B cell (primary cell): Measurements from ENCODE around the gene P2RX2. TPM values are rescaled to one million over a fixed set of nuclear protein-coding genes. Genes with fewer than 3 reads are reported as not detected.

Experiments
- ATAC-seq: fragments of 200-7000 bp; cut with Tn5 transposase; one replicate; pipeline ENCODE4 v1.10.0; 2021; ENCODE audit warnings: low read depth, mild to moderate bottlenecking, moderate number of reproducible peaks, moderate library complexity
- CTCF ChIA-PET: fragments of 350-600 bp; sonication (Branson Sonifier 250); formaldehyde crosslinking; loops from one replicate; lab custom pipeline; 2021; ENCODE audit warnings: antibody characterized with exemption, inconsistent platforms; lab: Charles Lee
- POLR2A ChIA-PET: fragments of 350-600 bp; sonication (Branson Sonifier 250); formaldehyde crosslinking; loops from one replicate; lab custom pipeline; 2021; ENCODE audit warnings: antibody characterized with exemption; lab: Charles Lee
- DNase-seq: peaks from one replicate; pipeline ENCODE4 v3.0.0; 2013
- H2AFZ ChIP-seq: 2 replicates; pipeline ENCODE4 v1.6.1; 2012; ENCODE audit warnings: mild to moderate bottlenecking, low read depth, low read length; ENCODE audit not compliant: insufficient read depth, poor library complexity, severe bottlenecking
- H3K27ac ChIP-seq, 2 donors: 1 replicate in 1 of 2; 2 replicates in 1 of 2; pipeline ENCODE4 v1.5.1; 2012 to 2013; ENCODE audit warnings: low read length in 2 of 2, mild to moderate bottlenecking in 2 of 2, moderate library complexity in 1 of 2
- H3K27me3 ChIP-seq, 4 experiments: fragments of 200-600 bp in 1 of 4; sonication (generic) in 1 of 4; replicated peaks in 1 of 4; 1 replicate in 2 of 4; 2 replicates in 2 of 4; pipeline versions ENCODE4 v1.6.1 to v1.7.0; 2013 to 2016; ENCODE audit warnings: low read length in 3 of 4, mild to moderate bottlenecking in 2 of 4, mixed read lengths in 1 of 4, moderate library complexity in 1 of 4; ENCODE audit not compliant: insufficient read depth in 4 of 4, control insufficient read depth in 3 of 4; ENCODE audit errors: control extremely low read depth in 1 of 4
- H3K36me3 ChIP-seq, 2 experiments: replicated peaks in 1 of 2; 1 replicate in 1 of 2; 2 replicates in 1 of 2; pipeline versions ENCODE4 v1.6.1 to v1.7.1; 2013; ENCODE audit warnings: low read length in 1 of 2; ENCODE audit not compliant: insufficient read depth in 2 of 2, control insufficient read depth in 1 of 2; ENCODE audit errors: control extremely low read depth in 1 of 2, extremely low read depth in 1 of 2
- H3K4me1 ChIP-seq, 2 donors: fragments of 200-600 bp in 1 of 2; sonication (generic) in 1 of 2; 1 replicate in 1 of 2; 2 replicates in 1 of 2; pipeline versions ENCODE4 v1.5.1 to v1.6.1; 2013 to 2017; ENCODE audit warnings: low read length in 2 of 2; ENCODE audit not compliant: control insufficient read depth in 2 of 2, insufficient read depth in 2 of 2
- H3K4me2 ChIP-seq: replicated peaks from 2 replicates; pipeline ENCODE3; 2012; ENCODE audit warnings: mild to moderate bottlenecking, low read depth, low read length; ENCODE audit not compliant: poor library complexity, severe bottlenecking
- H3K4me3 ChIP-seq, 5 experiments: fragments of 200-600 bp in 1 of 5; sonication (generic) in 1 of 5; 1 replicate in 3 of 5; 2 replicates in 2 of 5; pipeline versions ENCODE4 v1.5.1 to v1.7.0; 2011 to 2016; ENCODE audit warnings: low read length in 4 of 5, mild to moderate bottlenecking in 4 of 5, low read depth in 2 of 5, control low read depth in 1 of 5, moderate library complexity in 1 of 5; ENCODE audit not compliant: insufficient read depth in 1 of 5; ENCODE audit errors: control extremely low read depth in 1 of 5, extremely low read depth in 1 of 5
- H3K79me2 ChIP-seq: fragments of 200-600 bp; sonication (generic); one replicate; pipeline ENCODE4 v1.6.0; 2016; ENCODE audit warnings: low read length; ENCODE audit not compliant: control insufficient read depth, insufficient read depth
- H3K9ac ChIP-seq: fragments of 200-600 bp; sonication (generic); 2 replicates; pipeline ENCODE4 v1.6.1; 2017; ENCODE audit warnings: mild to moderate bottlenecking, low read length, moderate library complexity
- H3K9me3 ChIP-seq, 3 donors: one replicate each; pipeline versions ENCODE4 v1.6.1 to v1.7.1; 2013; ENCODE audit warnings: low read length in 2 of 3; ENCODE audit not compliant: control insufficient read depth in 2 of 3, insufficient read depth in 1 of 3; ENCODE audit errors: control extremely low read depth in 1 of 3
- H4K20me1 ChIP-seq: 2 replicates; pipeline ENCODE4 v1.6.0; 2012; ENCODE audit warnings: mild to moderate bottlenecking, low read length; ENCODE audit not compliant: insufficient read depth, control insufficient read depth, poor library complexity, severe bottlenecking
- H3K27ac Mint-ChIP-seq: one replicate; pipeline ENCODE4 v1.8.0; 2021; ENCODE audit warnings: mixed read lengths
- H3K27me3 Mint-ChIP-seq: one replicate; pipeline ENCODE4 v1.8.0; 2021; ENCODE audit warnings: mixed read lengths
- H3K4me1 Mint-ChIP-seq: one replicate; pipeline ENCODE4 v1.8.0; 2021; ENCODE audit warnings: mixed read lengths
- H3K4me3 Mint-ChIP-seq: one replicate; pipeline ENCODE4 v1.8.0; 2021; ENCODE audit warnings: mixed read lengths
- H3K9me3 Mint-ChIP-seq: one replicate; pipeline ENCODE4 v1.8.0; 2022; ENCODE audit warnings: mixed read lengths; ENCODE audit not compliant: insufficient read depth
- EZH2 ChIP-seq: IDR thresholded peaks from 2 replicates; pipeline ENCODE4 v1.6.1; 2012; ENCODE audit warnings: borderline replicate concordance, low read depth, mild to moderate bottlenecking, moderate library complexity, low read length; ENCODE audit not compliant: insufficient read depth, poor library complexity, severe bottlenecking
- WGBS: methylation state at CpG from one replicate; pipeline ENCODE4 v1.1.5; 2013; ENCODE audit warnings: missing lambda C conversion rate; ENCODE audit not compliant: insufficient coverage; 5-methylcytosine and 5-hydroxymethylcytosine counted together
- intact Hi-C: fragments of 100-400 bp; cut with micrococcal nuclease; formaldehyde crosslinking; loops from one replicate; pipeline ENCODE4 v1.10.0; 2022
- polyA plus RNA-seq: library from polyadenylated mRNA; depleted of rRNA; stranded (reverse); fragments of >200 nt; gene quantifications from 2 replicates; pipeline ENCODE4 v1.2.3, GENCODE V29; 2012
- total RNA-seq, 2 donors: library from RNA; stranded (reverse); fragments of 120-200 nt in 1 of 2; gene quantifications; 1 replicate in 1 of 2; 2 replicates in 1 of 2; pipeline versions ENCODE4 v1.2.3 to v1.2.4, GENCODE V29; 2013 to 2022
- TF ChIP-seq, protein P1 (sequence below): fragments of 200-600 bp; IDR thresholded peaks from one replicate; pipeline ENCODE4 v1.8.0; 2022; ENCODE audit warnings: antibody characterized with exemption, mild to moderate bottlenecking

Gene P2RX2
- total and polyA plus RNA-seq, 2 donors (not counting 1 experiment from before 2014, with no cell fraction given) = not detected

DNA sequence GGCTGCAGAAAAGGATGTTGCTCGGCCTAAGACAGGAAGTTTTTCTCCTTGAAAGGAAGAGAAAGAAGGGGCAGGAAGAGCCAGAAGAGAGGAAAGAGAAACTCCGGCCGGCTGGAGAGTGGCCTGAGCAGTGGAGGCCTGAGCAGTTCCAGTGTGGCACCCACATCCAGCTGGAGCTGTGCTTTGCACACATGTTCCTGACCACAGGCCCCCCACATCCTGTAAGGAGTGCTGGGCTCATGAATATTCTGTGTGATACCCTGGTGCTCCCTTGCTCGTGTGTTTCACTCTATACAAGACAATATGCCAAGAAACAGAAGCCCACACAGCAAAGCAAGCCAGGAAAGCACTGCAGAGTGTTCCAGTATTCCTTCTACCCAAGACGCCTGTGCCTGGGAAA is 41.5 kb downstream of the P2RX2 start:
- TF ChIP-seq, protein P1, sequence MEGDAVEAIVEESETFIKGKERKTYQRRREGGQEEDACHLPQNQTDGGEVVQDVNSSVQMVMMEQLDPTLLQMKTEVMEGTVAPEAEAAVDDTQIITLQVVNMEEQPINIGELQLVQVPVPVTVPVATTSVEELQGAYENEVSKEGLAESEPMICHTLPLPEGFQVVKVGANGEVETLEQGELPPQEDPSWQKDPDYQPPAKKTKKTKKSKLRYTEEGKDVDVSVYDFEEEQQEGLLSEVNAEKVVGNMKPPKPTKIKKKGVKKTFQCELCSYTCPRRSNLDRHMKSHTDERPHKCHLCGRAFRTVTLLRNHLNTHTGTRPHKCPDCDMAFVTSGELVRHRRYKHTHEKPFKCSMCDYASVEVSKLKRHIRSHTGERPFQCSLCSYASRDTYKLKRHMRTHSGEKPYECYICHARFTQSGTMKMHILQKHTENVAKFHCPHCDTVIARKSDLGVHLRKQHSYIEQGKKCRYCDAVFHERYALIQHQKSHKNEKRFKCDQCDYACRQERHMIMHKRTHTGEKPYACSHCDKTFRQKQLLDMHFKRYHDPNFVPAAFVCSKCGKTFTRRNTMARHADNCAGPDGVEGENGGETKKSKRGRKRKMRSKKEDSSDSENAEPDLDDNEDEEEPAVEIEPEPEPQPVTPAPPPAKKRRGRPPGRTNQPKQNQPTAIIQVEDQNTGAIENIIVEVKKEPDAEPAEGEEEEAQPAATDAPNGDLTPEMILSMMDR = no peak
- no peak for TF ChIP-seq EZH2
- Histone ChIP-seq H4K20me1 (no peaks in the 10 kb centered on the region), H3K4me2 (no peak overlapping the region), H3K4me3 (no peak overlapping the region), H2AFZ (no peak overlapping the region), H3K9me3 (no peaks in the 10 kb centered on the region), H3K27ac (no peak overlapping the region), H3K36me3 (peaks cover 14 to 72% of the 10 kb centered on the region in 2 experiments), H3K27me3 (no peaks in the 10 kb centered on the region), H3K79me2 (no peaks in the 10 kb centered on the region), H3K9ac (no peak overlapping the region), H3K4me1 (no peaks in the 10 kb centered on the region)
- Mint-ChIP-seq H3K4me3 (no peak overlapping the region), H3K9me3 (no peaks in the 10 kb centered on the region), H3K27me3 (no peaks in the 10 kb centered on the region), H3K4me1 (no peaks in the 10 kb centered on the region), H3K27ac (no peak overlapping the region)
- DNase-seq = no peak
- ChIA-PET CTCF (no interaction called here), POLR2A (no interaction called here)
- 5% methylated on average over 3 of the region's 5 CpGs for WGBS
- ATAC-seq = no peak
- intact Hi-C loops = no loop called here

DNA sequence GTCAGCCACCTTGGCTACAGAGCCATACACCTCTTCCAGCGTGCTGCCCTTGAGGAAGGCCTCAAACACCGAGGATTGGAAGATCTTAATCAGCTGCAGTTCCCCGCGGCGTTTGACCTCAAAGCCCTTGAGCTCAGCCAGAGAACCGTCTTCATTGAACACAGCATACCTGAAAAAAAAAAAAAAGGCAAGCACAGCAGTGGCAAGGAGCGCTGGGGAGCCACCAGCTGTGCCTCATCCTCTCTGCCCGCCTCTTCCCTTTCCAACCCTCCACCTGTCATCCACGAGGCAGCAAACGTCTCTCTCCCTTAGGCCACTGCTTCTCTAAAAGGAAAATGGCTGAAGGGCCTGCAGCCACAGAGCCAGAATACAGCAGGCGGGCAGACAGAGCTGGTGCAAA is 42.4 kb downstream of the P2RX2 start:
- no peak overlapping the region for H3K27ac ChIP-seq
- no peak overlapping the region for H3K4me2 ChIP-seq
- ChIA-PET CTCF (no interaction called here), POLR2A (no interaction called here)
- no peaks in the 10 kb centered on the region for H3K9me3 Mint-ChIP-seq
- H4K20me1 ChIP-seq = no peaks in the 10 kb centered on the region
- H3K9ac ChIP-seq = no peak overlapping the region
- no peak overlapping the region for H3K27ac Mint-ChIP-seq
- H3K27me3 ChIP-seq = no peaks in the 10 kb centered on the region
- H3K27me3 Mint-ChIP-seq = no peaks in the 10 kb centered on the region
- DNase-seq (no peak), ATAC-seq (no peak)
- intact Hi-C loops = no loop called here
- no peaks in the 10 kb centered on the region for H3K4me1 ChIP-seq
- no peaks in the 10 kb centered on the region for H3K79me2 ChIP-seq
- no peak overlapping the region for H3K4me3 Mint-ChIP-seq
- no peak for TF ChIP-seq EZH2
- TF ChIP-seq, protein P1 = no peak
- peaks cover 14 to 77% of the 10 kb centered on the region in 2 experiments for H3K36me3 ChIP-seq
- H2AFZ ChIP-seq = no peak overlapping the region
- H3K4me1 Mint-ChIP-seq = no peaks in the 10 kb centered on the region
- H3K9me3 ChIP-seq = no peaks in the 10 kb centered on the region
- H3K4me3 ChIP-seq = no peak overlapping the region
- WGBS = 74% methylated on average over 11 of the region's 11 CpGs
